Measurements from ENCODE around the gene HRH1.

HRH1 gene

GRCh38 chr3:11195721-11196332 lies 41.5 kb downstream of the HRH1 start:
- Histone ChIP-seq H3K4me1 (ENCODE audit: low read depth, poor library complexity, severe bottlenecking) (no peaks in the 10 kb centered on the region), H3K27ac (no peak overlapping the region), H3K4me2 (no peak overlapping the region), H3K9ac (no peak overlapping the region), H3K79me2 (ENCODE audit: insufficient read depth, low read depth) (no peaks in the 10 kb centered on the region), H3K4me3 (IDR thresholded peaks at IDR 0.05; ENCODE audit: insufficient read depth, low read depth, low read length) (no peak overlapping the region), H4K20me1 (ENCODE audit: insufficient read depth) (no peaks in the 10 kb centered on the region), H3K36me3 (ENCODE audit: insufficient read depth) (no peaks in the 10 kb centered on the region), H3K27me3 (ENCODE audit: insufficient read depth, low read depth) (no peaks in the 10 kb centered on the region), H2AFZ (ENCODE audit: low read depth) (no peak overlapping the region)
- TF ChIP-seq, protein P1, sequence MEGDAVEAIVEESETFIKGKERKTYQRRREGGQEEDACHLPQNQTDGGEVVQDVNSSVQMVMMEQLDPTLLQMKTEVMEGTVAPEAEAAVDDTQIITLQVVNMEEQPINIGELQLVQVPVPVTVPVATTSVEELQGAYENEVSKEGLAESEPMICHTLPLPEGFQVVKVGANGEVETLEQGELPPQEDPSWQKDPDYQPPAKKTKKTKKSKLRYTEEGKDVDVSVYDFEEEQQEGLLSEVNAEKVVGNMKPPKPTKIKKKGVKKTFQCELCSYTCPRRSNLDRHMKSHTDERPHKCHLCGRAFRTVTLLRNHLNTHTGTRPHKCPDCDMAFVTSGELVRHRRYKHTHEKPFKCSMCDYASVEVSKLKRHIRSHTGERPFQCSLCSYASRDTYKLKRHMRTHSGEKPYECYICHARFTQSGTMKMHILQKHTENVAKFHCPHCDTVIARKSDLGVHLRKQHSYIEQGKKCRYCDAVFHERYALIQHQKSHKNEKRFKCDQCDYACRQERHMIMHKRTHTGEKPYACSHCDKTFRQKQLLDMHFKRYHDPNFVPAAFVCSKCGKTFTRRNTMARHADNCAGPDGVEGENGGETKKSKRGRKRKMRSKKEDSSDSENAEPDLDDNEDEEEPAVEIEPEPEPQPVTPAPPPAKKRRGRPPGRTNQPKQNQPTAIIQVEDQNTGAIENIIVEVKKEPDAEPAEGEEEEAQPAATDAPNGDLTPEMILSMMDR (conservative IDR thresholded peaks at IDR 0.05; ENCODE audit: low read depth, low read length), result no peak

DNA sequence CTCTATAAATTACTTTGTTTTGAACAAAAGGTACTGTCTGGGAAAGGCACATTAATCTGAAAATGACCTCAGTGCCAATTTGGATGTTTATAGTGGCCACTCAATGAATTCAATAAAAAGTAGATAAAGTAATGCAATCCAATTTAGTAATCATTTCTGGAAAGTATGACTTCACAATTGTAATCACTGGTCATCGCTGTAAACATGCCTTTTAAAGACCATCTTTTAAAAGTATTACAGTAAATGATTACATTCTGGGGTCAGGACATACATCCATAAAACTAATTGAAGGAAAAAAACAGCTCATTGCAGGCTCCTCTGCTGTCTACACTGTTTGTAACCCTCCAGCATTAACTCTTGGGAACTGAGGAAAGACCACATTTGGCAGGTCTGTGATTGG lies 43.2 kb downstream of the HRH1 start:
- Histone ChIP-seq H2AFZ (ENCODE audit: low read depth) (no peak overlapping the region), H3K27me3 (ENCODE audit: insufficient read depth, low read depth) (no peaks in the 10 kb centered on the region), H3K36me3 (ENCODE audit: insufficient read depth) (no peaks in the 10 kb centered on the region), H3K27ac (no peak overlapping the region), H3K79me2 (ENCODE audit: insufficient read depth, low read depth) (no peaks in the 10 kb centered on the region), H3K4me1 (ENCODE audit: low read depth, poor library complexity, severe bottlenecking) (no peaks in the 10 kb centered on the region), H4K20me1 (ENCODE audit: insufficient read depth) (no peaks in the 10 kb centered on the region), H3K4me2 (no peak overlapping the region), H3K9ac (no peak overlapping the region), H3K4me3 (IDR thresholded peaks at IDR 0.05; ENCODE audit: insufficient read depth, low read depth, low read length) (no peak overlapping the region)
- TF ChIP-seq, protein P1 (conservative IDR thresholded peaks at IDR 0.05; ENCODE audit: low read depth, low read length), result no peak

GRCh38 chr3:11198070-11198469 lies 43.8 kb downstream of the HRH1 start:
- no peak overlapping the region for H3K9ac ChIP-seq
- H3K36me3 ChIP-seq (ENCODE audit: insufficient read depth), result no peaks in the 10 kb centered on the region
- no peak overlapping the region for H2AFZ ChIP-seq (ENCODE audit: low read depth)
- no peak overlapping the region for H3K4me3 ChIP-seq (IDR thresholded peaks at IDR 0.05; ENCODE audit: insufficient read depth, low read depth, low read length)
- TF ChIP-seq, protein P1 (conservative IDR thresholded peaks at IDR 0.05; ENCODE audit: low read depth, low read length), result no peak
- no peaks in the 10 kb centered on the region for H3K79me2 ChIP-seq (ENCODE audit: insufficient read depth, low read depth)
- no peaks in the 10 kb centered on the region for H4K20me1 ChIP-seq (ENCODE audit: insufficient read depth)
- no peak overlapping the region for H3K27ac ChIP-seq
- no peak overlapping the region for H3K4me2 ChIP-seq
- no peaks in the 10 kb centered on the region for H3K4me1 ChIP-seq (ENCODE audit: low read depth, poor library complexity, severe bottlenecking)
- H3K27me3 ChIP-seq (ENCODE audit: insufficient read depth, low read depth), result no peaks in the 10 kb centered on the region

GRCh38 chr3:11198495-11198894 lies 44.2 kb downstream of the HRH1 start:
- Histone ChIP-seq H3K4me3 (IDR thresholded peaks at IDR 0.05; ENCODE audit: insufficient read depth, low read depth, low read length) (no peak overlapping the region), H3K4me1 (ENCODE audit: low read depth, poor library complexity, severe bottlenecking) (no peaks in the 10 kb centered on the region), H3K36me3 (ENCODE audit: insufficient read depth) (no peaks in the 10 kb centered on the region), H3K27me3 (ENCODE audit: insufficient read depth, low read depth) (no peaks in the 10 kb centered on the region), H3K27ac (no peak overlapping the region), H2AFZ (ENCODE audit: low read depth) (no peak overlapping the region), H3K4me2 (no peak overlapping the region), H3K9ac (no peak overlapping the region), H3K79me2 (ENCODE audit: insufficient read depth, low read depth) (no peaks in the 10 kb centered on the region), H4K20me1 (ENCODE audit: insufficient read depth) (no peaks in the 10 kb centered on the region)
- TF ChIP-seq, protein P1 (conservative IDR thresholded peaks at IDR 0.05; ENCODE audit: low read depth, low read length), result no peak
